K562 (cell line): ENCODE data around the gene PRIM1. TPM values are rescaled to one million over a fixed set of nuclear protein-coding genes. Genes with fewer than 3 reads are reported as not detected.

ENCODE experiments used
- BACH1 ChIP-seq: fragments of 200-800 bp; sonication (Bioruptor generic); IDR thresholded peaks from 2 replicates; pipeline ENCODE4 v1.6.1; 2016; ENCODE audit warnings: missing genetic modification characterization, missing compliant biosample characterization
- HCFC1 ChIP-seq: IDR thresholded peaks from 2 replicates; pipeline ENCODE4 v1.6.1; 2012; ENCODE audit warnings: low read depth, low read length, improper control_type of control experiment
- HIVEP1 ChIP-seq: fragments of 250-450 bp; sonication (Bioruptor Pico); IDR thresholded peaks from 2 replicates; pipeline ENCODE4 v1.4.0; 2020; ENCODE audit warnings: mild to moderate bottlenecking
- KDM5B ChIP-seq: fragments of 200-600 bp; sonication (generic); IDR thresholded peaks from 2 replicates; pipeline ENCODE4 v1.6.1; 2012; ENCODE audit warnings: low read depth, mild to moderate bottlenecking, moderate library complexity, low read length, control low read depth, inconsistent platforms; ENCODE audit not compliant: insufficient replicate concordance
- NR2C1 ChIP-seq, 2 experiments: fragments of 450-650 bp; IDR thresholded peaks; 2 replicates each; pipeline ENCODE4 v1.6.1; 2017; ENCODE audit warnings: mild to moderate bottlenecking in 2 of 2, antibody characterized with exemption in 1 of 2, inconsistent platforms in 1 of 2, missing compliant biosample characterization in 1 of 2, missing genetic modification characterization in 1 of 2
- RBBP5 ChIP-seq: fragments of 200-600 bp; sonication (generic); IDR thresholded peaks from 2 replicates; pipeline ENCODE4 v1.6.1; 2012; ENCODE audit warnings: borderline replicate concordance, mild to moderate bottlenecking, low read length, control low read depth, inconsistent platforms; ENCODE audit not compliant: insufficient read depth, poor library complexity, severe bottlenecking
- RBM22 ChIP-seq: fragments of 200-400 bp; formaldehyde crosslinking; IDR thresholded peaks from 2 replicates; pipeline ENCODE4 v1.6.1; 2018; ENCODE audit warnings: low read length, low read depth; ENCODE audit not compliant: poor library complexity, severe bottlenecking
- SMARCC2 ChIP-seq: fragments of 450-650 bp; IDR thresholded peaks from 2 replicates; pipeline ENCODE4 v1.6.1; 2017; ENCODE audit warnings: antibody characterized with exemption, moderate library complexity, mild to moderate bottlenecking, low read depth
- ZFPM2 ChIP-seq: fragments of 250-450 bp; sonication (Bioruptor Pico); IDR thresholded peaks from 2 replicates; pipeline ENCODE4 v1.5.1; 2022; ENCODE audit warnings: mild to moderate bottlenecking
- ZNF589 ChIP-seq: fragments of 200-800 bp; sonication (Bioruptor generic); IDR thresholded peaks from 2 replicates; pipeline ENCODE4 v1.6.1; 2016; ENCODE audit warnings: low read depth, missing genetic modification characterization, missing compliant biosample characterization
- ZNF644 ChIP-seq: fragments of 200-800 bp; sonication (Bioruptor generic); IDR thresholded peaks from 2 replicates; pipeline ENCODE4 v1.6.1; 2016; ENCODE audit warnings: low read depth, missing genetic modification characterization, missing compliant biosample characterization
- ZNF780A ChIP-seq: fragments of 250-450 bp; sonication (Bioruptor Pico); IDR thresholded peaks from 2 replicates; pipeline ENCODE4 v1.5.0; 2021; ENCODE audit warnings: mild to moderate bottlenecking
- polyA plus RNA-seq, 8 experiments: library from polyadenylated mRNA; depleted of rRNA in 4 of 8; stranded (reverse) in 5 of 8; unstranded in 3 of 8; fragments of >200 nt; fragmentation: Nextera tagmentation in 2 of 8; fragmentation: Illumina TruSeq in 1 of 8; extraction: Ambion mirVana in 2 of 8; extraction: Trizol in 1 of 8; gene quantifications; 2 replicates each; pipeline versions ENCODE4 v1.2.1 to v1.2.3, GENCODE V29; 2011 to 2014; ENCODE audit warnings: inconsistent platforms in 1 of 8, missing spikeins in 1 of 8
- total RNA-seq, 7 experiments: library from RNA; depleted of rRNA in 6 of 7; stranded (reverse); fragments of >200 nt in 6 of 7; fragmentation: Illumina TruSeq in 2 of 7; extraction: Trizol in 2 of 7; gene quantifications; 2 replicates each; pipeline versions ENCODE4 v1.2.1 to v1.2.3, GENCODE V29; 2011 to 2021; ENCODE audit warnings: low replicate concordance in 1 of 7
- TF ChIP-seq, protein P1 (sequence below), 2 experiments: IDR thresholded peaks; 2 replicates each; pipeline ENCODE4 v1.6.1; 2012; ENCODE audit warnings: improper control_type of control experiment in 2 of 2, low read depth in 2 of 2, low read length in 2 of 2, borderline replicate concordance in 1 of 2
- TF ChIP-seq, protein P2 (sequence below): fragments of 450-650 bp; IDR thresholded peaks from 2 replicates; pipeline ENCODE4 v1.6.1; 2014; ENCODE audit warnings: low read depth, mild to moderate bottlenecking, moderate library complexity, borderline replicate concordance
- TF ChIP-seq, protein P3 (sequence below): sonication (generic); formaldehyde crosslinking; IDR thresholded peaks from 2 replicates; pipeline ENCODE4 v1.8.1; 2023; ENCODE audit warnings: missing genetic modification reagents, mild to moderate bottlenecking, borderline replicate concordance

PRIM1 gene
- total and polyA plus RNA-seq, 9 of the 15 experiments (the other 6 are each of a cell fraction or from before 2014, with no cell fraction given), result 67.2 to 179 (median 140) TPM

DNA sequence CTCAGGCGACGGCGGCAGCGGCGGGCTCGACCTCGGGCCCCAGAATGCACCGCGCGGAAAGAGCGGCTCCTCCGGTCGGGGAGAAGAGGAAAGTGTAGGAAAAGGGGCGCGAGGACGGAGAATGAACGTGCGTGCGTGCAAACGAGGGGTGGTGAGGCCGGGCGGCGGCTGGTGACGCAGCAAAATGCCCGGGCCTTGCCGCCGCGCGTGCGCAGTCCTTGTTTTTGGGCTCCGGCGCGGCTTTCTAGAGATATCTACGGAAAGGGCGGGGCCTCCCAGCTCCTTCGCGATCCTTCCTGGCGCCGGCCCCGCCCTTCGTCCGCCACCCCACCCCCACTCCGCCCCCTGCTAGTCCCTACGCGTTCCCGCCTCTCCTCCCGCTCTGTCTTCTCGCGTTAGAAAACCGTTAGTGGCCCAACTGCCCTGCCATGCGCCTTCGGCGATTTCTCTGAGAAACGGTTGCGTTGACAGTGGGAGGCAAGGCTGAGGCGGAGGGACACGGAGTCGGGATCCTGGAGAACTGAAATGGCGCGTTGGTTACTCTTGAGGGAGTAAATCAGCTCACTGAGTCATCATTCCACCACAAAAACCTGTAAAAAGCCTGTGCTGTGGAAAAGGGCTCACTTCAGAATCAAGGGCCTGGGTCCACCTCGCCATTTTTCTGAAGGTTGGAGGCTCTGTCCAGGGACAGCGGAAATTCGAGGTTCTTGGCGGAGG lies 63.8 kb downstream of the PRIM1 start, which contains the start of gene PTGES3 (continued):
- TF ChIP-seq, protein P1, sequence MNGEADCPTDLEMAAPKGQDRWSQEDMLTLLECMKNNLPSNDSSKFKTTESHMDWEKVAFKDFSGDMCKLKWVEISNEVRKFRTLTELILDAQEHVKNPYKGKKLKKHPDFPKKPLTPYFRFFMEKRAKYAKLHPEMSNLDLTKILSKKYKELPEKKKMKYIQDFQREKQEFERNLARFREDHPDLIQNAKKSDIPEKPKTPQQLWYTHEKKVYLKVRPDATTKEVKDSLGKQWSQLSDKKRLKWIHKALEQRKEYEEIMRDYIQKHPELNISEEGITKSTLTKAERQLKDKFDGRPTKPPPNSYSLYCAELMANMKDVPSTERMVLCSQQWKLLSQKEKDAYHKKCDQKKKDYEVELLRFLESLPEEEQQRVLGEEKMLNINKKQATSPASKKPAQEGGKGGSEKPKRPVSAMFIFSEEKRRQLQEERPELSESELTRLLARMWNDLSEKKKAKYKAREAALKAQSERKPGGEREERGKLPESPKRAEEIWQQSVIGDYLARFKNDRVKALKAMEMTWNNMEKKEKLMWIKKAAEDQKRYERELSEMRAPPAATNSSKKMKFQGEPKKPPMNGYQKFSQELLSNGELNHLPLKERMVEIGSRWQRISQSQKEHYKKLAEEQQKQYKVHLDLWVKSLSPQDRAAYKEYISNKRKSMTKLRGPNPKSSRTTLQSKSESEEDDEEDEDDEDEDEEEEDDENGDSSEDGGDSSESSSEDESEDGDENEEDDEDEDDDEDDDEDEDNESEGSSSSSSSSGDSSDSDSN (IDR thresholded peaks at IDR 0.05; ENCODE audit: borderline replicate concordance in 1 of 2, low read depth in 2 of 2, low read length in 2 of 2), result peak; percentile 4 to 69; a peak in 1 of 4 replicates
- TF ChIP-seq SMARCC2, result 0 out of 2 replicates have a peak, but pooled peaks have one; percentile 23
- TF ChIP-seq, protein P2, sequence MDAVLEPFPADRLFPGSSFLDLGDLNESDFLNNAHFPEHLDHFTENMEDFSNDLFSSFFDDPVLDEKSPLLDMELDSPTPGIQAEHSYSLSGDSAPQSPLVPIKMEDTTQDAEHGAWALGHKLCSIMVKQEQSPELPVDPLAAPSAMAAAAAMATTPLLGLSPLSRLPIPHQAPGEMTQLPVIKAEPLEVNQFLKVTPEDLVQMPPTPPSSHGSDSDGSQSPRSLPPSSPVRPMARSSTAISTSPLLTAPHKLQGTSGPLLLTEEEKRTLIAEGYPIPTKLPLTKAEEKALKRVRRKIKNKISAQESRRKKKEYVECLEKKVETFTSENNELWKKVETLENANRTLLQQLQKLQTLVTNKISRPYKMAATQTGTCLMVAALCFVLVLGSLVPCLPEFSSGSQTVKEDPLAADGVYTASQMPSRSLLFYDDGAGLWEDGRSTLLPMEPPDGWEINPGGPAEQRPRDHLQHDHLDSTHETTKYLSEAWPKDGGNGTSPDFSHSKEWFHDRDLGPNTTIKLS, result peak; percentile 76
- TF ChIP-seq RBBP5, result peak; percentile 71
- no peak for TF ChIP-seq RBM22
- 0 out of 2 replicates have a peak, but pooled peaks have one; percentile 37 for TF ChIP-seq NR2C1 (IDR thresholded peaks at IDR 0.05)
- TF ChIP-seq NR2C1 (tag; IDR thresholded peaks at IDR 0.05), result peak; percentile 38
- TF ChIP-seq ZNF644 (tag), result peak; percentile 78; the same call in 1 of the 2 replicates
- 0 out of 2 replicates have a peak, but pooled peaks have one; percentile 30 for TF ChIP-seq ZFPM2
- TF ChIP-seq HIVEP1 (CRISPR knock-in tag), result peak; percentile 12; the same call in 1 of the 2 replicates
- peak; percentile 77 for TF ChIP-seq HCFC1
- TF ChIP-seq BACH1 (tag), result peak; percentile 84
- TF ChIP-seq, protein P3, sequence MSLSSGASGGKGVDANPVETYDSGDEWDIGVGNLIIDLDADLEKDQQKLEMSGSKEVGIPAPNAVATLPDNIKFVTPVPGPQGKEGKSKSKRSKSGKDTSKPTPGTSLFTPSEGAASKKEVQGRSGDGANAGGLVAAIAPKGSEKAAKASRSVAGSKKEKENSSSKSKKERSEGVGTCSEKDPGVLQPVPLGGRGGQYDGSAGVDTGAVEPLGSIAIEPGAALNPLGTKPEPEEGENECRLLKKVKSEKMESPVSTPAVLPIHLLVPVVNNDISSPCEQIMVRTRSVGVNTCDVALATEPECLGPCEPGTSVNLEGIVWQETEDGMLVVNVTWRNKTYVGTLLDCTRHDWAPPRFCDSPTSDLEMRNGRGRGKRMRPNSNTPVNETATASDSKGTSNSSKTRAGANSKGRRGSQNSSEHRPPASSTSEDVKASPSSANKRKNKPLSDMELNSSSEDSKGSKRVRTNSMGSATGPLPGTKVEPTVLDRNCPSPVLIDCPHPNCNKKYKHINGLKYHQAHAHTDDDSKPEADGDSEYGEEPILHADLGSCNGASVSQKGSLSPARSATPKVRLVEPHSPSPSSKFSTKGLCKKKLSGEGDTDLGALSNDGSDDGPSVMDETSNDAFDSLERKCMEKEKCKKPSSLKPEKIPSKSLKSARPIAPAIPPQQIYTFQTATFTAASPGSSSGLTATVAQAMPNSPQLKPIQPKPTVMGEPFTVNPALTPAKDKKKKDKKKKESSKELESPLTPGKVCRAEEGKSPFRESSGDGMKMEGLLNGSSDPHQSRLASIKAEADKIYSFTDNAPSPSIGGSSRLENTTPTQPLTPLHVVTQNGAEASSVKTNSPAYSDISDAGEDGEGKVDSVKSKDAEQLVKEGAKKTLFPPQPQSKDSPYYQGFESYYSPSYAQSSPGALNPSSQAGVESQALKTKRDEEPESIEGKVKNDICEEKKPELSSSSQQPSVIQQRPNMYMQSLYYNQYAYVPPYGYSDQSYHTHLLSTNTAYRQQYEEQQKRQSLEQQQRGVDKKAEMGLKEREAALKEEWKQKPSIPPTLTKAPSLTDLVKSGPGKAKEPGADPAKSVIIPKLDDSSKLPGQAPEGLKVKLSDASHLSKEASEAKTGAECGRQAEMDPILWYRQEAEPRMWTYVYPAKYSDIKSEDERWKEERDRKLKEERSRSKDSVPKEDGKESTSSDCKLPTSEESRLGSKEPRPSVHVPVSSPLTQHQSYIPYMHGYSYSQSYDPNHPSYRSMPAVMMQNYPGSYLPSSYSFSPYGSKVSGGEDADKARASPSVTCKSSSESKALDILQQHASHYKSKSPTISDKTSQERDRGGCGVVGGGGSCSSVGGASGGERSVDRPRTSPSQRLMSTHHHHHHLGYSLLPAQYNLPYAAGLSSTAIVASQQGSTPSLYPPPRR (CRISPR knock-in tag), result peak; percentile 25; the same call in 1 of the 2 replicates
- TF ChIP-seq ZNF589, result 0 out of 2 replicates have a peak, but pooled peaks have one; percentile 86
- peak; percentile 75 for TF ChIP-seq KDM5B
- TF ChIP-seq ZNF780A (CRISPR knock-in tag), result 0 out of 2 replicates have a peak, but pooled peaks have one; percentile 47
